Measurements from ENCODE around the gene NEK3.

DNA sequence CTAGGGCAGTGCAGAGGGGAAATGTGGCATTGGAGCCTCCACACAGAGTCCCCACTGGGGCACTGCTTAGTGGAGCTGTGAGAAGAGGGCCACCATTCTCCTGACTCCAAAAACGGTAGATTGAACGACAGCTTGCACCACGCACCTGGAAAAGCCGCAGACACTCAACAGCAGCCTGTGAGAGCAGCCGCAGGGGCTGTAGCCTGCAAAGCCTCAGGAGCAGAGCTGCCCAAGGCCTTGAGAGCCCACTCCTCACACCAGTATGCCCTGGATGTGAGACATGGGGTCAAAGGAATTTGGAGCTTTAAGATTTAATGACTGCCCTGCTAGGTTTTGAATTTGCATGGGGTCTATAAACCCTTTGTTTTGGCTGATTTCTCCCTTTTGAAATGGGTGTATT, 62.2 kb downstream of the NEK3 start:
- TF ChIP-seq, protein P1, sequence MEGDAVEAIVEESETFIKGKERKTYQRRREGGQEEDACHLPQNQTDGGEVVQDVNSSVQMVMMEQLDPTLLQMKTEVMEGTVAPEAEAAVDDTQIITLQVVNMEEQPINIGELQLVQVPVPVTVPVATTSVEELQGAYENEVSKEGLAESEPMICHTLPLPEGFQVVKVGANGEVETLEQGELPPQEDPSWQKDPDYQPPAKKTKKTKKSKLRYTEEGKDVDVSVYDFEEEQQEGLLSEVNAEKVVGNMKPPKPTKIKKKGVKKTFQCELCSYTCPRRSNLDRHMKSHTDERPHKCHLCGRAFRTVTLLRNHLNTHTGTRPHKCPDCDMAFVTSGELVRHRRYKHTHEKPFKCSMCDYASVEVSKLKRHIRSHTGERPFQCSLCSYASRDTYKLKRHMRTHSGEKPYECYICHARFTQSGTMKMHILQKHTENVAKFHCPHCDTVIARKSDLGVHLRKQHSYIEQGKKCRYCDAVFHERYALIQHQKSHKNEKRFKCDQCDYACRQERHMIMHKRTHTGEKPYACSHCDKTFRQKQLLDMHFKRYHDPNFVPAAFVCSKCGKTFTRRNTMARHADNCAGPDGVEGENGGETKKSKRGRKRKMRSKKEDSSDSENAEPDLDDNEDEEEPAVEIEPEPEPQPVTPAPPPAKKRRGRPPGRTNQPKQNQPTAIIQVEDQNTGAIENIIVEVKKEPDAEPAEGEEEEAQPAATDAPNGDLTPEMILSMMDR (conservative IDR thresholded peaks at IDR 0.05 in 1 of 2, IDR thresholded peaks at IDR 0.05 in 1 of 2; ENCODE audit: low read depth in 1 of 2, low read length in 2 of 2): no peak
- TF ChIP-seq EZH2 (IDR thresholded peaks at IDR 0.05; ENCODE audit: low read length, missing control alignments): no peak

All from fibroblast of lung (primary cell).